Neural progenitor cell (in vitro differentiated cells): ENCODE data around the gene BAIAP2.

Source experiments
- EZH2phosphoT487 ChIP-seq: fragments of 200-600 bp; sonication (generic); IDR thresholded peaks from 2 replicates; pipeline ENCODE4 v1.6.1; 2017; ENCODE audit warnings: antibody characterized with exemption
- TF ChIP-seq, protein P1 (sequence below): fragments of 200-600 bp; sonication (generic); IDR thresholded peaks from 2 replicates; pipeline ENCODE4 v1.5.1; 2017; ENCODE audit warnings: antibody characterized with exemption, mild to moderate bottlenecking

DNA sequence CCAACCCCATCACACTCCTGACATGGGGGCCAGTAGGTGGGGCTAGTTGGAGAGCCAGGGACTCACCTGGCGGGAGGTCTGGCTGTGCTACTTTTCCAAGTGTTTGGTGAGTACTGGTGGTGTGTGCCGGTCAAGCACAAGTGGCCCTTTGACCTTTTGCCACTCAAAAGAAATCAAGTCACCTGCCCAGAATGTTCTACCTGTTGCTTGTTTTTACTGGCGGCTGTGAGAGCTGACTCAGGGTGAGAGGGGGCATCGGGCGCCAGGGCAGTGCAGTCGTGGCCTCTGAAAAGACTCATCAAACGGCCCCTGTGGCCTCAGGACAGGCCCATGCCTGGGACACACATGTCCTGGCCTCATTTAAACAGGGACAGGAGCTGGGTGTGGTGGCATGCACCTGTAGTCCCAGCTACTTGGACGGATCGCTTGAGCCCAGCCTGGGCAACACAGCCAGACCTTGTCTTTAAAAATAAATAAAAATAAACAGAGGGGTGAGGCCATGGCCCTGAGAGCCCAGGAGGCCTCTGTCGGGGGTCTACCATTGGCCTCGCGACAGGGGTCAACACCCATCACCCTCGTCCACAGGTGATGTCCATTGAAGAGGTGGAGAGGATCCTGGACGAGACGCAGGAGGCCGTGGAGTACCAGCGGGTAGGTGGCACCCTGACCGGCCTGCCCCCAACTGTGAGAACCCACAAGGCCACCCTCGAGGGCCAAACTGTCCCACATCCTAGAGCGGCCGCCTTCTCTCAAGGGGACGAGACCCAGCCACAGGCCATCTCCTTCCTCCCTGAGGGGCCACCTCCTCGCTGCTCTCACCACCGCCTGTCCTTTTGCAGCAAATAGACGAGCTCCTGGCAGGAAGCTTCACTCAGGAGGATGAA, 38.3 kb upstream of the BAIAP2 start:
- TF ChIP-seq, protein P1, sequence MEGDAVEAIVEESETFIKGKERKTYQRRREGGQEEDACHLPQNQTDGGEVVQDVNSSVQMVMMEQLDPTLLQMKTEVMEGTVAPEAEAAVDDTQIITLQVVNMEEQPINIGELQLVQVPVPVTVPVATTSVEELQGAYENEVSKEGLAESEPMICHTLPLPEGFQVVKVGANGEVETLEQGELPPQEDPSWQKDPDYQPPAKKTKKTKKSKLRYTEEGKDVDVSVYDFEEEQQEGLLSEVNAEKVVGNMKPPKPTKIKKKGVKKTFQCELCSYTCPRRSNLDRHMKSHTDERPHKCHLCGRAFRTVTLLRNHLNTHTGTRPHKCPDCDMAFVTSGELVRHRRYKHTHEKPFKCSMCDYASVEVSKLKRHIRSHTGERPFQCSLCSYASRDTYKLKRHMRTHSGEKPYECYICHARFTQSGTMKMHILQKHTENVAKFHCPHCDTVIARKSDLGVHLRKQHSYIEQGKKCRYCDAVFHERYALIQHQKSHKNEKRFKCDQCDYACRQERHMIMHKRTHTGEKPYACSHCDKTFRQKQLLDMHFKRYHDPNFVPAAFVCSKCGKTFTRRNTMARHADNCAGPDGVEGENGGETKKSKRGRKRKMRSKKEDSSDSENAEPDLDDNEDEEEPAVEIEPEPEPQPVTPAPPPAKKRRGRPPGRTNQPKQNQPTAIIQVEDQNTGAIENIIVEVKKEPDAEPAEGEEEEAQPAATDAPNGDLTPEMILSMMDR: no peak
- no peak for TF ChIP-seq EZH2phosphoT487
